Measurements from ENCODE around the gene MLLT1. TPM values are rescaled to one million over a fixed set of nuclear protein-coding genes. Genes with fewer than 3 reads are reported as not detected.

MLLT1 gene
- total and polyA plus RNA-seq, 12 donors = 21.4 to 48.3 (median 31.7) TPM

DNA sequence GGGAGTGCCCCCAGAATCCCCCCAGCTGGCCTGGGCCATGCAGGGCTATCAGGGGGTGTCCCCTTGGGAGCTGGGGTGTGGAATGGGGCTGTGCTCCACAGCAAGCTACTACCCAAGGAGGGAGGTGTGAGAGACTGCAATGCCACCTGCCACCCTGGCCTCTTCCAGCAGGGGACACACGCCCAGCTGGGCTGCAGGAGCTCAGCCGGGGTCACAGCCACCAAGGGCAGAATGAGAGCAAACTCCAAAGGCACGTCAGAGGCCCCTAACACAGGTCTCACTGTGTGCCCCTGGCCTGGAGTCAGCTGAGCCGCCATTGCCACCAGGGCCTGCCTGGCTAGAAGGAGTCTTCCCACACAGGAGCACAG is 55.5 kb downstream of the MLLT1 start:
- no peak overlapping the region for H3K4me3 ChIP-seq
- 63 to 76% methylated on average over 4 of the region's 4 CpGs for WGBS, 2 donors
- no peaks in the 10 kb centered on the region for H3K27me3 ChIP-seq
- DNase-seq (peak in 1 of 2 donors; percentile 23), ATAC-seq (peak in 5 of 8 donors; percentile 4 to 49 (median 20))
- peak overlapping the region in 2 of 10 donors; percentile 26 to 34 for H3K27ac ChIP-seq
- H3K4me1 ChIP-seq = peaks cover 22 to 55% (median 40%) of the 10 kb centered on the region in 9 donors
- H3K9me3 ChIP-seq = no peaks in the 10 kb centered on the region
- peaks cover 0 to 82% (median 8%) of the 10 kb centered on the region in 9 donors for H3K36me3 ChIP-seq
- TF ChIP-seq, protein P1, sequence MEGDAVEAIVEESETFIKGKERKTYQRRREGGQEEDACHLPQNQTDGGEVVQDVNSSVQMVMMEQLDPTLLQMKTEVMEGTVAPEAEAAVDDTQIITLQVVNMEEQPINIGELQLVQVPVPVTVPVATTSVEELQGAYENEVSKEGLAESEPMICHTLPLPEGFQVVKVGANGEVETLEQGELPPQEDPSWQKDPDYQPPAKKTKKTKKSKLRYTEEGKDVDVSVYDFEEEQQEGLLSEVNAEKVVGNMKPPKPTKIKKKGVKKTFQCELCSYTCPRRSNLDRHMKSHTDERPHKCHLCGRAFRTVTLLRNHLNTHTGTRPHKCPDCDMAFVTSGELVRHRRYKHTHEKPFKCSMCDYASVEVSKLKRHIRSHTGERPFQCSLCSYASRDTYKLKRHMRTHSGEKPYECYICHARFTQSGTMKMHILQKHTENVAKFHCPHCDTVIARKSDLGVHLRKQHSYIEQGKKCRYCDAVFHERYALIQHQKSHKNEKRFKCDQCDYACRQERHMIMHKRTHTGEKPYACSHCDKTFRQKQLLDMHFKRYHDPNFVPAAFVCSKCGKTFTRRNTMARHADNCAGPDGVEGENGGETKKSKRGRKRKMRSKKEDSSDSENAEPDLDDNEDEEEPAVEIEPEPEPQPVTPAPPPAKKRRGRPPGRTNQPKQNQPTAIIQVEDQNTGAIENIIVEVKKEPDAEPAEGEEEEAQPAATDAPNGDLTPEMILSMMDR (IDR thresholded peaks at IDR 0.05) = peak in 1 of 9 donors; percentile 11
- intact Hi-C loops (cut with DNase I) = loop anchor here in 4 of 10 donors (5.0 to 10.0 kb wide), 4 partner anchors 38 to 191 kb away; partner anchors contain the start of gene MLLT1 (in 1 of the 4)

DNA sequence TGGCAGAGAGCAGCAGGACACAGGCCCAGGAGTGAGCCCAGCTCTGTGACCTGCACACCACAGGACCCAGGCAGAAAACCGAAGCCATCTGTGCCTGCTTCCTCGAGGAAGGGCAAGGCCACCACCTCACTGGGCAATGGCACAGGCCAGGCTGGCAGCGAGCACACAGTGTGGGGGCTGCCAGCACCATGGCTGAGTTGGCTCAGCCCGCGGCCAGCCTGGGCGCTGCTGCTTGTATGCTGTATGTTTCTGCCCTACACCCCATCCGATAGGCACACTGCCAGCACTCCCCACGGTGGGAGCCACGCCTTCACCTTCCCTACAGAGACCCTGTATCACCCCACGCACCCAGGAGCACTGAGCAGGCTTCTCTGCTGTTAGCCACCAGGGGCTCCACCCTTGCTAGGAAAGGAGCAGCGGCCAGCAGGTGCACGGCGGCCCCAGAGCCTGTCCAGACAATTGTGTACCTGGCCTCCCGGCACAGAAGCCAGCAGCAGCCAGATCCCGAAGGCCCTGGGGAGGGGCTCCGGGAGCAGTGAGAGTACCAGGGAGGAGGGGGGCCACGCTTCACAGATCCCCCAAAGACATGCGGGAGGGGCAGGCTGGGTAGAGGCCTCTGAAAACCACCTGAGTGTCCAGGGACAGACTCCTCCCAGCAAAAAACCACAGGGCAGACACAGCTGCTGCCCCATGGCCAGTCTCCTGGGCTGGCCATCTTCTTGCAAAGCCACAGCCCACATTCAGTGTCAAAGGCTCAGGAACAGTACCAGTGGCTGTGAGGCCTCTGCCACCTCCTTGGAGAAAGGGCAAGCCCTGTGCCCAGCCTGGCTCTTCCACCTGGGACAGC is 56.1 kb downstream of the MLLT1 start:
- WGBS, 2 donors = 51 to 56% methylated on average over 18 of the region's 18 CpGs
- no peaks in the 10 kb centered on the region for H3K27me3 ChIP-seq
- H3K9me3 ChIP-seq = no peaks in the 10 kb centered on the region
- peaks cover 26 to 58% (median 46%) of the 10 kb centered on the region in 9 donors for H3K4me1 ChIP-seq
- no peak overlapping the region for H3K4me3 ChIP-seq
- ATAC-seq (peak in 4 of 8 donors; percentile 23 to 48 (median 36)), DNase-seq (peak in 1 of 2 donors; percentile 45)
- TF ChIP-seq, protein P1 (IDR thresholded peaks at IDR 0.05) = peak in 1 of 9 donors; percentile 17
- intact Hi-C loops (cut with DNase I) = loop anchor here in 4 of 10 donors (5.0 to 10.0 kb wide), 4 partner anchors 39 to 191 kb away; partner anchors contain the start of gene MLLT1 (in 1 of the 4)
- H3K36me3 ChIP-seq = peaks cover 0 to 82% (median 8%) of the 10 kb centered on the region in 9 donors
- peak overlapping the region in 5 of 10 donors; percentile 21 to 37 (median 32) for H3K27ac ChIP-seq

DNA sequence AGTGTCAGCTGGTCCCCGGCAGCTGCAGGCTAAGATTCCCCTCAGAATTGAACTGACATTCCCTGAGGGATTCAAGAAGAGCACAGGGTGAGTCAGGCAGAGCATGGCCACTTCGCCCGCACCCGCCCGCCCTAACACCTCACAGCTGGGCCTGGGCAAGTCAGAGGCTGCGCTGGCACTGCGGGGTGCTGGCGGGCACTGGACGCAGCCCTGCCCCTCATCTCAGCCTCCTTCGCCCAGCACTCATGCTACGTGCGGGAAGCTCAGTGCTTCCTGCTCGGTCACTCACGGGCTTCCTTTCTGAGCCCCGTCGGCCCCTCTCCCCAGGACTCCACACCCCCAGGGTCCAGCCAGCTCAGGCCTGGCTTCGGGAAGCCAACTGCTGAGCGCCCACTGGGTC is 56.9 kb downstream of the MLLT1 start:
- WGBS, 2 donors = 80 to 81% methylated on average over 18 of the region's 18 CpGs
- Histone ChIP-seq H3K27me3 (no peaks in the 10 kb centered on the region), H3K4me3 (no peak overlapping the region), H3K4me1 (peaks cover 30 to 66% (median 54%) of the 10 kb centered on the region in 9 donors), H3K36me3 (peaks cover 0 to 82% (median 8%) of the 10 kb centered on the region in 9 donors), H3K9me3 (no peaks in the 10 kb centered on the region), H3K27ac (peak overlapping the region in 3 of 10 donors; percentile 21 to 37 (median 32))
- intact Hi-C loops (cut with DNase I) = loop anchor here in 4 of 10 donors (5.0 to 10.0 kb wide), 4 partner anchors 39 to 192 kb away; partner anchors contain the start of gene MLLT1 (in 1 of the 4)
- DNase-seq (no peak), ATAC-seq (no peak)
- TF ChIP-seq, protein P1 (IDR thresholded peaks at IDR 0.05) = no peak
